Hepatocyte (in vitro differentiated cells): ENCODE results near the gene SLC18A2. TPM values are rescaled to one million over a fixed set of nuclear protein-coding genes. Genes with fewer than 3 reads are reported as not detected.
"Not testable (repeated sequence)": the region's sequence is repeated elsewhere in the genome, so short reads cannot be mapped to it uniquely, and the experiment has no call there.

ENCODE experiments used
- DNase-seq: peaks from one replicate; pipeline ENCODE4 v3.0.0-alpha.2; 2016; ENCODE audit warnings: low spot score
- H2AFZ ChIP-seq: fragments of 200-600 bp; sonication (generic); 2 replicates; pipeline ENCODE4 v1.6.0; 2016; ENCODE audit warnings: antibody characterized with exemption, mild to moderate bottlenecking
- H3K27ac ChIP-seq: fragments of 200-600 bp; sonication (generic); 2 replicates; pipeline ENCODE4 v1.5.1; 2016; ENCODE audit warnings: mild to moderate bottlenecking
- H3K27me3 ChIP-seq: fragments of 200-600 bp; sonication (generic); 2 replicates; pipeline ENCODE4 v1.6.1; 2016
- H3K36me3 ChIP-seq: fragments of 200-600 bp; sonication (generic); replicated peaks from 2 replicates; pipeline ENCODE4 v1.5.1; 2016; ENCODE audit warnings: low read depth; ENCODE audit not compliant: insufficient read depth
- H3K4me1 ChIP-seq: fragments of 200-600 bp; sonication (generic); 2 replicates; pipeline ENCODE4 v1.5.1; 2016; ENCODE audit warnings: mild to moderate bottlenecking, moderate library complexity; ENCODE audit not compliant: insufficient read depth
- H3K4me2 ChIP-seq: fragments of 200-600 bp; sonication (generic); 2 replicates; pipeline ENCODE4 v1.6.0; 2016
- H3K4me3 ChIP-seq: fragments of 200-600 bp; sonication (generic); 2 replicates; pipeline ENCODE4 v1.5.1; 2016; ENCODE audit warnings: mild to moderate bottlenecking
- H3K79me2 ChIP-seq: fragments of 200-600 bp; sonication (generic); 2 replicates; pipeline ENCODE4 v1.6.0; 2017; ENCODE audit warnings: mild to moderate bottlenecking
- H3K9me2 ChIP-seq: fragments of 200-600 bp; sonication (generic); replicated peaks from 2 replicates; pipeline ENCODE4 v1.6.0; 2017; ENCODE audit warnings: mild to moderate bottlenecking; ENCODE audit not compliant: insufficient read depth
- H3K9me3 ChIP-seq: fragments of 200-600 bp; sonication (generic); 2 replicates; pipeline ENCODE4 v1.5.1; 2016; ENCODE audit warnings: low read depth, mild to moderate bottlenecking
- H4K20me1 ChIP-seq: fragments of 200-600 bp; sonication (generic); 2 replicates; pipeline ENCODE4 v1.6.0; 2016; ENCODE audit warnings: mild to moderate bottlenecking; ENCODE audit not compliant: insufficient read depth, poor library complexity, severe bottlenecking
- EZH2 ChIP-seq: fragments of 200-600 bp; sonication (generic); IDR thresholded peaks from 2 replicates; pipeline ENCODE4 v1.6.1; 2016; ENCODE audit warnings: antibody characterized with exemption, mild to moderate bottlenecking, borderline replicate concordance
- EZH2phosphoT487 ChIP-seq: fragments of 200-600 bp; sonication (generic); IDR thresholded peaks from one replicate; pipeline ENCODE4 v1.6.1; 2018; ENCODE audit warnings: antibody characterized with exemption, mild to moderate bottlenecking, low read depth, moderate library complexity; ENCODE audit not compliant: unreplicated experiment, severe bottlenecking
- WGBS: methylation state at CpG from one replicate; pipeline ENCODE4 v1.1.6; 2016; ENCODE audit warnings: low lambda C conversion rate; ENCODE audit errors: missing lambda C conversion rate; 5-methylcytosine and 5-hydroxymethylcytosine counted together
- polyA plus RNA-seq: library from polyadenylated mRNA; unstranded; fragments of >200 nt; fragmentation: Nextera tagmentation; extraction: Ambion mirVana; gene quantifications from 2 replicates; pipeline ENCODE4 v1.2.1, GENCODE V29; 2016
- total RNA-seq: library from RNA; depleted of rRNA; stranded (reverse); fragments of >200 nt; gene quantifications from 2 replicates; pipeline ENCODE4 v1.2.3, GENCODE V29; 2014
- TF ChIP-seq, protein P1 (sequence below): fragments of 200-600 bp; sonication (generic); IDR thresholded peaks from 2 replicates; pipeline ENCODE4 v1.5.1; 2016; ENCODE audit warnings: antibody characterized with exemption, mild to moderate bottlenecking; ENCODE audit not compliant: poor library complexity

SLC18A2 gene
- total and polyA plus RNA-seq, 2 experiments from 2014 or later, result 1.3 to 1.6 TPM

DNA sequence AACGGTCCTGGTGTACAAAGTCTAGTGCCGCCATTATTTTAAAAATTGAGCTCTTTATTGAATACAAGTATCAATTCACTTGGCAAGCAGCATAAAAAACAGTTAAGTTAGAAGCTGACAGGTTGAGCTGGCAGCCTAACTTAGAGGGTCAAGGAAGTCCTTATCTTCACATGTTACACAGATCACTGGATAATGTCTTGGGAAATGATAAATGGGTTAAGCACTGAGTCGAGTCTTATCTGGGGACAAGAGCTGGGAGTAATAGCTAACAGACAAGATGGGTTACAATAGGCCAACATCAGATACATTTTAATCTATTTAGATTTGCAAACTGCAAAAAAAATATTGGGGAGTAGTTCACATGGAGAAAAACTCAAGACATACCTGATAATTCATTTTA is 34.2 kb downstream of the SLC18A2 start:
- TF ChIP-seq, protein P1, sequence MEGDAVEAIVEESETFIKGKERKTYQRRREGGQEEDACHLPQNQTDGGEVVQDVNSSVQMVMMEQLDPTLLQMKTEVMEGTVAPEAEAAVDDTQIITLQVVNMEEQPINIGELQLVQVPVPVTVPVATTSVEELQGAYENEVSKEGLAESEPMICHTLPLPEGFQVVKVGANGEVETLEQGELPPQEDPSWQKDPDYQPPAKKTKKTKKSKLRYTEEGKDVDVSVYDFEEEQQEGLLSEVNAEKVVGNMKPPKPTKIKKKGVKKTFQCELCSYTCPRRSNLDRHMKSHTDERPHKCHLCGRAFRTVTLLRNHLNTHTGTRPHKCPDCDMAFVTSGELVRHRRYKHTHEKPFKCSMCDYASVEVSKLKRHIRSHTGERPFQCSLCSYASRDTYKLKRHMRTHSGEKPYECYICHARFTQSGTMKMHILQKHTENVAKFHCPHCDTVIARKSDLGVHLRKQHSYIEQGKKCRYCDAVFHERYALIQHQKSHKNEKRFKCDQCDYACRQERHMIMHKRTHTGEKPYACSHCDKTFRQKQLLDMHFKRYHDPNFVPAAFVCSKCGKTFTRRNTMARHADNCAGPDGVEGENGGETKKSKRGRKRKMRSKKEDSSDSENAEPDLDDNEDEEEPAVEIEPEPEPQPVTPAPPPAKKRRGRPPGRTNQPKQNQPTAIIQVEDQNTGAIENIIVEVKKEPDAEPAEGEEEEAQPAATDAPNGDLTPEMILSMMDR, result no peak
- TF ChIP-seq EZH2phosphoT487 (no peak), EZH2 (no peak)
- no peaks in the 10 kb centered on the region for H3K27me3 ChIP-seq

DNA sequence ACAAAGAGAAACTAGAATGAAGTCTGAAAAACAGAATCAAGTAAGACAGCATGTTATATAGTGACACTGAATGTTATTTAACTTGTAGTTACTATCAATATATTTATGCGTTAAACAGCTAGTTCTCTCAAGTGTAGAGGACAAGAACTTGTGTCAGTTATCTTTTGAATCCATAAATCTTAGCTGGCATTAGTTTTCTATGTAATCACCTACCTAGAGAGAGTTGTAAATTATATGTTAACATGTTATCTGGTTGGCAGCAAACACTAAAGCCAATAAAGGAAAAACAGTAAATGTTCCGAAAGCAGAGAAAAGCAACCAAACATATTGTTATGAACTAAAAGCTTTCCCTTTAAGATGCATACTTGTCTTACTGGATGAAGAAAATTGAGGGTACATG is 36.8 kb downstream of the SLC18A2 start:
- Histone ChIP-seq H4K20me1 (no peaks in the 10 kb centered on the region), H3K79me2 (no peaks in the 10 kb centered on the region), H3K4me3 (no peak overlapping the region), H3K9me2 (no peaks in the 10 kb centered on the region), H3K27ac (no peak overlapping the region), H3K4me2 (no peak overlapping the region), H2AFZ (no peak overlapping the region), H3K36me3 (no peaks in the 10 kb centered on the region), H3K27me3 (no peaks in the 10 kb centered on the region), H3K4me1 (no peaks in the 10 kb centered on the region), H3K9me3 (no peaks in the 10 kb centered on the region)
- TF ChIP-seq EZH2phosphoT487 (no peak), EZH2 (no peak)
- TF ChIP-seq, protein P1, result no peak
- WGBS, result 88% methylated on average over 2 of the region's 2 CpGs
- no peak for DNase-seq

More for the DNA sequence above, 34.2 kb downstream of the SLC18A2 start:
- 65% methylated on average over 3 of the region's 3 CpGs for WGBS
- Histone ChIP-seq H2AFZ (no peak overlapping the region), H3K4me3 (no peak overlapping the region), H3K79me2 (no peaks in the 10 kb centered on the region), H3K4me1 (no peaks in the 10 kb centered on the region), H3K36me3 (no peaks in the 10 kb centered on the region), H3K27ac (no peak overlapping the region), H3K9me3 (no peaks in the 10 kb centered on the region), H3K4me2 (no peak overlapping the region), H4K20me1 (no peaks in the 10 kb centered on the region), H3K9me2 (no peaks in the 10 kb centered on the region)
- no peak for DNase-seq

- H3K4me2 ChIP-seq, result no peak overlapping the region
- H3K27ac ChIP-seq, result no peak overlapping the region
- no peak overlapping the region for H3K4me3 ChIP-seq
- no peaks in the 10 kb centered on the region for H3K27me3 ChIP-seq
- no peaks in the 10 kb centered on the region for H4K20me1 ChIP-seq
- H3K36me3 ChIP-seq, result no peaks in the 10 kb centered on the region
- no peaks in the 10 kb centered on the region for H3K79me2 ChIP-seq
- WGBS, result 96% methylated on average over 12 of the region's 12 CpGs
- H2AFZ ChIP-seq, result no peak overlapping the region
- no peaks in the 10 kb centered on the region for H3K9me3 ChIP-seq
- DNase-seq, result no peak
- no peaks in the 10 kb centered on the region for H3K4me1 ChIP-seq
- TF ChIP-seq EZH2phosphoT487, result no peak
- TF ChIP-seq, protein P1, result no peak
- TF ChIP-seq EZH2, result no peak
- no peaks in the 10 kb centered on the region for H3K9me2 ChIP-seq
These were observed 44.0 kb downstream of the SLC18A2 start for GRCh38 chr10:117284716-117285494.

- not testable (repeated sequence) for H3K4me2 ChIP-seq
These were observed 50.0 kb downstream of the SLC18A2 start for GRCh38 chr10:117290872-117291271.

More at GRCh38 chr10:117290872-117291271, 50.0 kb downstream of the SLC18A2 start:
- not testable (repeated sequence) for H3K9me2 ChIP-seq, H3K9me3 ChIP-seq, H2AFZ ChIP-seq, H3K36me3 ChIP-seq, H3K4me3 ChIP-seq, H3K27ac ChIP-seq, DNase-seq, H4K20me1 ChIP-seq, H3K4me1 ChIP-seq, H3K27me3 ChIP-seq
- peaks cover 29% of the 10 kb centered on the region for H3K79me2 ChIP-seq
- 96% methylated on average over 10 of the region's 10 CpGs for WGBS
